Muscle of leg (tissue), 11 donors: ENCODE results near the gene PRELID1. TPM values are rescaled to one million over a fixed set of nuclear protein-coding genes. Genes with fewer than 3 reads are reported as not detected.

Experiments
- DNase-seq: peaks from one replicate; pipeline ENCODE4 v3.0.0; 2013
- H3K27ac ChIP-seq: one replicate; pipeline ENCODE4 v1.5.1; 2013; ENCODE audit warnings: mild to moderate bottlenecking, low read length, control low read depth
- H3K27me3 ChIP-seq: one replicate; pipeline ENCODE4 v1.6.1; 2013; ENCODE audit warnings: low read length; ENCODE audit not compliant: control insufficient read depth, insufficient read depth
- H3K36me3 ChIP-seq: one replicate; pipeline ENCODE4 v1.6.1; 2013; ENCODE audit warnings: low read length; ENCODE audit not compliant: control insufficient read depth, insufficient read depth
- H3K4me1 ChIP-seq: one replicate; pipeline ENCODE4 v1.6.1; 2013; ENCODE audit warnings: low read length; ENCODE audit not compliant: control insufficient read depth, insufficient read depth
- H3K4me3 ChIP-seq: one replicate; pipeline ENCODE4 v1.5.1; 2013; ENCODE audit warnings: low read length, control low read depth
- H3K9me3 ChIP-seq: replicated peaks from 2 replicates; pipeline ENCODE4 v1.6.1; 2013; ENCODE audit warnings: low read depth, low read length; ENCODE audit not compliant: control insufficient read depth
- WGBS: methylation state at CpG from one replicate; pipeline ENCODE4 v1.1.5; 2013; ENCODE audit warnings: missing lambda C conversion rate; ENCODE audit not compliant: insufficient coverage; 5-methylcytosine and 5-hydroxymethylcytosine counted together
- polyA plus RNA-seq, 8 donors: library from polyadenylated mRNA; unstranded; fragments of 120-200 nt; gene quantifications; one replicate each; pipeline versions ENCODE4 v1.2.1 to v1.2.3, GENCODE V29; 2013; ENCODE audit warnings: inconsistent platforms in 1 of 8, low replicate concordance in 1 of 8; ENCODE audit not compliant: insufficient read length in 8 of 8, insufficient read depth in 1 of 8
- total RNA-seq: library from RNA; stranded (reverse); fragments of 120-200 nt; gene quantifications from one replicate; pipeline ENCODE4 v1.2.4, GENCODE V29; 2013

The PRELID1 gene
- total and polyA plus RNA-seq, 9 donors, result 63.0 to 94.0 (median 86.2) TPM

- Histone ChIP-seq H3K36me3 (peaks cover 27% of the 10 kb centered on the region), H3K27ac (peak within 1 kb of the TSS; percentile 82), H3K4me3 (peak within 1 kb of the TSS; percentile 64), H3K9me3 (no peaks in the 10 kb centered on the region), H3K27me3 (no peaks in the 10 kb centered on the region), H3K4me1 (peaks cover 50% of the 10 kb centered on the region)
- peak; percentile 98 for DNase-seq
- 0% methylated on average over 78 of the region's 78 CpGs for WGBS
These were observed 8.4 kb downstream of the PRELID1 start, which contains the start of gene MXD3 for GRCh38 chr5:177311723-177312648. MXD3 (minus strand) TSS chr5:177311898; CDS start chr5:177311830, 68 bp downstream.

GRCh38 chr5:177312649-177313181 is 9.1 kb downstream of the PRELID1 start:
- H3K36me3 ChIP-seq, result peaks cover 20% of the 10 kb centered on the region
- H3K4me3 ChIP-seq, result peak overlapping the region; percentile 37
- 3% methylated on average over 17 of the region's 19 CpGs for WGBS
- H3K27me3 ChIP-seq, result no peaks in the 10 kb centered on the region
- peak; percentile 62 for DNase-seq
- H3K27ac ChIP-seq, result peak overlapping the region; percentile 55
- peaks cover 44% of the 10 kb centered on the region for H3K4me1 ChIP-seq
- no peaks in the 10 kb centered on the region for H3K9me3 ChIP-seq

- Histone ChIP-seq H3K9me3 (no peaks in the 10 kb centered on the region), H3K27me3 (no peaks in the 10 kb centered on the region), H3K36me3 (peaks cover 16% of the 10 kb centered on the region), H3K27ac (no peak overlapping the region), H3K4me3 (no peak overlapping the region), H3K4me1 (peaks cover 39% of the 10 kb centered on the region)
- 85% methylated on average over 9 of the region's 15 CpGs for WGBS
- DNase-seq, result no peak
These were observed 10.1 kb downstream of the PRELID1 start for GRCh38 chr5:177313561-177314259.

- Histone ChIP-seq H3K36me3 (peaks cover 7% of the 10 kb centered on the region), H3K9me3 (no peaks in the 10 kb centered on the region), H3K27me3 (no peaks in the 10 kb centered on the region), H3K27ac (no peak overlapping the region), H3K4me3 (no peak overlapping the region), H3K4me1 (peaks cover 29% of the 10 kb centered on the region)
- 76% methylated on average over 12 of the region's 18 CpGs for WGBS
- no peak for DNase-seq
These were observed 11.1 kb downstream of the PRELID1 start for GRCh38 chr5:177314376-177315342.

GRCh38 chr5:177315411-177315810 is 11.8 kb downstream of the PRELID1 start:
- 92% methylated on average over 2 of the region's 7 CpGs for WGBS
- H3K4me1 ChIP-seq, result peaks cover 22% of the 10 kb centered on the region
- H3K36me3 ChIP-seq, result peaks cover 3% of the 10 kb centered on the region
- H3K27me3 ChIP-seq, result no peaks in the 10 kb centered on the region
- no peak overlapping the region for H3K27ac ChIP-seq
- no peaks in the 10 kb centered on the region for H3K9me3 ChIP-seq
- no peak for DNase-seq
- no peak overlapping the region for H3K4me3 ChIP-seq

- no peak overlapping the region for H3K4me3 ChIP-seq
- no peak for DNase-seq
- H3K4me1 ChIP-seq, result peaks cover 16% of the 10 kb centered on the region
- WGBS, result no CpG with 5 or more reads among the region's 3 CpGs
- H3K27ac ChIP-seq, result no peak overlapping the region
- H3K36me3 ChIP-seq, result no peaks in the 10 kb centered on the region
- H3K27me3 ChIP-seq, result no peaks in the 10 kb centered on the region
- no peaks in the 10 kb centered on the region for H3K9me3 ChIP-seq
These were observed 12.4 kb downstream of the PRELID1 start for GRCh38 chr5:177316005-177316404.

- H3K9me3 ChIP-seq, result no peaks in the 10 kb centered on the region
- peaks cover 2% of the 10 kb centered on the region for H3K4me1 ChIP-seq
- H3K27ac ChIP-seq, result no peak overlapping the region
- DNase-seq, result peak; percentile 77
- no peak overlapping the region for H3K4me3 ChIP-seq
- WGBS, result 31% methylated on average over 5 of the region's 7 CpGs
- no peaks in the 10 kb centered on the region for H3K27me3 ChIP-seq
- no peaks in the 10 kb centered on the region for H3K36me3 ChIP-seq
These were observed 14.4 kb downstream of the PRELID1 start for GRCh38 chr5:177317959-177318377.

GRCh38 chr5:177319913-177320588 is 16.5 kb downstream of the PRELID1 start:
- 92% methylated on average over 9 of the region's 14 CpGs for WGBS
- H3K4me1 ChIP-seq, result no peaks in the 10 kb centered on the region
- no peaks in the 10 kb centered on the region for H3K27me3 ChIP-seq
- H3K27ac ChIP-seq, result no peak overlapping the region
- no peaks in the 10 kb centered on the region for H3K9me3 ChIP-seq
- no peak overlapping the region for H3K4me3 ChIP-seq
- no peaks in the 10 kb centered on the region for H3K36me3 ChIP-seq
- no peak for DNase-seq

GRCh38 chr5:177320879-177321278 is 17.3 kb downstream of the PRELID1 start:
- DNase-seq, result no peak
- 80% methylated on average over 3 of the region's 7 CpGs for WGBS

More at GRCh38 chr5:177320879-177321278, 17.3 kb downstream of the PRELID1 start:
- H3K36me3 ChIP-seq, result no peaks in the 10 kb centered on the region
- no peak overlapping the region for H3K27ac ChIP-seq
- H3K9me3 ChIP-seq, result no peaks in the 10 kb centered on the region
- no peaks in the 10 kb centered on the region for H3K4me1 ChIP-seq
- no peaks in the 10 kb centered on the region for H3K27me3 ChIP-seq
- no peak overlapping the region for H3K4me3 ChIP-seq
